HS-27A (cell line): Measurements from ENCODE around the gene SUN3.
"Not testable (repeated sequence)": the region's sequence is repeated elsewhere in the genome, so short reads cannot be mapped to it uniquely, and the experiment has no call there.

Experiments
- DNase-seq: peaks from one replicate; pipeline ENCODE4 v3.0.0-alpha.2; 2012; ENCODE audit warnings: low read depth, missing footprints

Gene SUN3

GRCh38 chr7:48031111-48031510 lies 2.2 kb upstream of the SUN3 start:
- DNase-seq: no peak

GRCh38 chr7:48025624-48026023 lies 3.3 kb downstream of the SUN3 start:
- DNase-seq: no peak

GRCh38 chr7:48017674-48018073 lies 11.2 kb downstream of the SUN3 start:
- DNase-seq: no peak

GRCh38 chr7:48016641-48017040 lies 12.3 kb downstream of the SUN3 start:
- DNase-seq: no peak

GRCh38 chr7:48011951-48012350 lies 17.0 kb downstream of the SUN3 start:
- no peak for DNase-seq

- DNase-seq: no peak
These were observed 17.6 kb downstream of the SUN3 start for GRCh38 chr7:48011323-48011722.

GRCh38 chr7:48009954-48010353 lies 19.0 kb downstream of the SUN3 start:
- DNase-seq: no peak

GRCh38 chr7:48009257-48009656 lies 19.6 kb downstream of the SUN3 start:
- DNase-seq: no peak

GRCh38 chr7:48006866-48007265 lies 22.0 kb downstream of the SUN3 start:
- no peak for DNase-seq

GRCh38 chr7:48004638-48005037 lies 24.3 kb downstream of the SUN3 start:
- no peak for DNase-seq

GRCh38 chr7:48004032-48004431 lies 24.9 kb downstream of the SUN3 start:
- no peak for DNase-seq

GRCh38 chr7:48000164-48000563 lies 28.7 kb downstream of the SUN3 start:
- peak; percentile 12 for DNase-seq

- no peak for DNase-seq
These were observed 29.5 kb downstream of the SUN3 start for GRCh38 chr7:47999413-47999812.

- DNase-seq: no peak
These were observed 36.5 kb downstream of the SUN3 start for GRCh38 chr7:47992446-47992845.

GRCh38 chr7:47991741-47992311 lies 37.1 kb downstream of the SUN3 start:
- DNase-seq: no peak

- no peak for DNase-seq
These were observed 37.6 kb downstream of the SUN3 start for GRCh38 chr7:47991270-47991669.

GRCh38 chr7:47990592-47990991 lies 38.3 kb downstream of the SUN3 start:
- no peak for DNase-seq

GRCh38 chr7:47989607-47990400 lies 39.1 kb downstream of the SUN3 start:
- DNase-seq: not testable (repeated sequence)

- DNase-seq: no peak
These were observed 40.2 kb downstream of the SUN3 start for GRCh38 chr7:47988496-47989386.

- no peak for DNase-seq
These were observed 46.3 kb downstream of the SUN3 start for GRCh38 chr7:47982610-47983009.

GRCh38 chr7:47980648-47981047 lies 48.3 kb downstream of the SUN3 start:
- DNase-seq: not testable (repeated sequence)

- no peak for DNase-seq
These were observed 49.1 kb downstream of the SUN3 start for GRCh38 chr7:47979832-47980181.
